PC-3 (cell line): ENCODE results near the gene TLN1.
A peak's percentile ranks its signal among the peaks of the same experiment; 100 is the strongest.

Experiments used
- EZH2 ChIP-seq: fragments of 300-600 bp; sonication (generic); IDR thresholded peaks from one replicate; pipeline ENCODE4 v1.6.1; 2017; ENCODE audit warnings: antibody characterized with exemption, mild to moderate bottlenecking, low read length; ENCODE audit not compliant: unreplicated experiment
- EZH2phosphoT487 ChIP-seq: fragments of 300-600 bp; sonication (generic); IDR thresholded peaks from 2 replicates; pipeline ENCODE4 v1.6.1; 2018; ENCODE audit warnings: mild to moderate bottlenecking, antibody characterized with exemption, low read length, borderline replicate concordance
- TF ChIP-seq, protein P1 (sequence below): fragments of 300-600 bp; sonication (generic); conservative IDR thresholded peaks from 2 replicates; pipeline ENCODE4 v1.5.1; 2017; ENCODE audit warnings: antibody characterized with exemption, low read depth, mild to moderate bottlenecking, low read length

DNA sequence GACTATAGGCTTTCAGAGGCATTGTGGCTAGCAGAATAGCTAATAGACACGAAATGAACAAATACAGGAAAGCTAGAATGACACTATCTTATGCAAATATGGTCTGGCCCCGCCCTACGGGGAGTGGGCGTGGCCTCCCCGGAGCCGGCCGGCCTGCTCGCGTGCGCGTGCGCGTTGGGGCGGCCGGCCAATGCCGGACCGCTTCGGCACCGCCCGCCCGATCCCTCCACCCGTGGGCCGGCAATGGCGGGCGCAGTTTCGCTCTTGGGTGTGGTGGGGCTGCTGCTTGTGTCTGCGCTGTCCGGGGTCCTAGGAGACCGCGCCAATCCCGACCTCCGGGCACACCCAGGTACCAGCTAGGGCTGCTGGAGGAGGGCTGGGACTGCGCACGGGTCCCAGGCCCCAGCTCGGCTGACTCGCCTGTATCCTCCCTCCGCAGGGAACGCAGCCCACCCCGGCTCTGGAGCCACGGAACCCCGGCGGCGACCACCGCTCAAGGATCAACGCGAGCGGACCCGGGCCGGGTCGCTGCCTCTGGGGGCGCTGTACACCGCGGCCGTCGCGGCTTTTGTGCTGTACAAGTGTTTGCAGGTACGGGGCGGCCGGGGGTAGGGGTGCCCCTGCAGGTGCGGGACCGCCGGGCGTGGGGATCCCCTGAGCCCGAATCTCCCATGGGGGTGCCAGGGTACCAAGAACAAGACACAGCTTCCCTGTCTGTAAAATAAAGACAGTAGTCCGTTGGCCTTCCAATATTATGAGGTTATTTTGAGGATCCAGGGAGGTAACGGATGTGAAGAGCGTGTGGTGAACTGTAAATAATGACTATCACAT lies 73.6 kb downstream of the TLN1 start, which contains the start of gene CCDC107:
- TF ChIP-seq, protein P1, sequence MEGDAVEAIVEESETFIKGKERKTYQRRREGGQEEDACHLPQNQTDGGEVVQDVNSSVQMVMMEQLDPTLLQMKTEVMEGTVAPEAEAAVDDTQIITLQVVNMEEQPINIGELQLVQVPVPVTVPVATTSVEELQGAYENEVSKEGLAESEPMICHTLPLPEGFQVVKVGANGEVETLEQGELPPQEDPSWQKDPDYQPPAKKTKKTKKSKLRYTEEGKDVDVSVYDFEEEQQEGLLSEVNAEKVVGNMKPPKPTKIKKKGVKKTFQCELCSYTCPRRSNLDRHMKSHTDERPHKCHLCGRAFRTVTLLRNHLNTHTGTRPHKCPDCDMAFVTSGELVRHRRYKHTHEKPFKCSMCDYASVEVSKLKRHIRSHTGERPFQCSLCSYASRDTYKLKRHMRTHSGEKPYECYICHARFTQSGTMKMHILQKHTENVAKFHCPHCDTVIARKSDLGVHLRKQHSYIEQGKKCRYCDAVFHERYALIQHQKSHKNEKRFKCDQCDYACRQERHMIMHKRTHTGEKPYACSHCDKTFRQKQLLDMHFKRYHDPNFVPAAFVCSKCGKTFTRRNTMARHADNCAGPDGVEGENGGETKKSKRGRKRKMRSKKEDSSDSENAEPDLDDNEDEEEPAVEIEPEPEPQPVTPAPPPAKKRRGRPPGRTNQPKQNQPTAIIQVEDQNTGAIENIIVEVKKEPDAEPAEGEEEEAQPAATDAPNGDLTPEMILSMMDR: peak; percentile 57
- TF ChIP-seq EZH2phosphoT487: no peak
- TF ChIP-seq EZH2: no peak
